Tibial artery (tissue), 4 donors: ENCODE data around the gene PITHD1.
"Not testable (repeated sequence)": the region's sequence is repeated elsewhere in the genome, so short reads cannot be mapped to it uniquely, and the experiment has no call there.

Experiments
- DNase-seq, 2 donors: peaks; one replicate each; pipeline ENCODE4 v3.0.0-alpha.2; 2019
- H3K27ac ChIP-seq, 2 donors: fragments of 200-600 bp; sonication (generic) in 1 of 2; 1 replicate in 1 of 2; 2 replicates in 1 of 2; pipeline ENCODE4 v1.5.1; 2018 to 2019; ENCODE audit warnings: mild to moderate bottlenecking in 1 of 2
- H3K27me3 ChIP-seq, 2 donors: fragments of 200-600 bp; sonication (generic) in 1 of 2; one replicate each; pipeline versions ENCODE4 v1.5.1 to v1.6.0; 2016 to 2019
- H3K36me3 ChIP-seq, 3 donors: fragments of 200-600 bp; sonication (generic) in 2 of 3; one replicate each; pipeline ENCODE4 v1.5.1; 2016 to 2019; ENCODE audit warnings: mild to moderate bottlenecking in 2 of 3
- H3K4me1 ChIP-seq, 4 donors: fragments of 200-600 bp; sonication (generic) in 2 of 4; 1 replicate in 3 of 4; 2 replicates in 1 of 4; pipeline ENCODE4 v1.5.1; 2016 to 2019
- H3K4me3 ChIP-seq, 2 donors: fragments of 200-600 bp; sonication (generic) in 1 of 2; 1 replicate in 1 of 2; 2 replicates in 1 of 2; pipeline ENCODE4 v1.5.1; 2018 to 2019; ENCODE audit warnings: mild to moderate bottlenecking in 2 of 2
- H3K9me3 ChIP-seq, 3 donors: fragments of 200-600 bp; sonication (generic) in 1 of 3; one replicate each; pipeline ENCODE4 v1.5.1; 2016 to 2019
- CTCF ChIP-seq, 2 experiments: fragments of 200-600 bp in 1 of 2; fragments of 450-650 bp in 1 of 2; IDR thresholded peaks; one replicate each; pipeline ENCODE4 v1.5.1; 2017 to 2019; ENCODE audit warnings: antibody characterized with exemption in 2 of 2, mild to moderate bottlenecking in 1 of 2, moderate library complexity in 1 of 2
- intact Hi-C: fragments of 100-400 bp; cut with DNase I; formaldehyde crosslinking; loops from one replicate; pipeline ENCODE4 v1.15.0; 2023; ENCODE audit warnings: low total_unique reads

The PITHD1 gene

GRCh38 chr1:23779826-23780371, 1.7 kb downstream of the PITHD1 start:
- H3K27me3 ChIP-seq: no peaks in the 10 kb centered on the region
- peaks cover 8 to 44% (median 28%) of the 10 kb centered on the region in 3 donors for H3K36me3 ChIP-seq
- H3K4me3 ChIP-seq: no peak overlapping the region
- TF ChIP-seq CTCF (IDR thresholded peaks at IDR 0.05): no peak
- DNase-seq: no peak
- no peaks in the 10 kb centered on the region for H3K9me3 ChIP-seq
- peaks cover 0 to 24% (median 17%) of the 10 kb centered on the region in 4 donors for H3K4me1 ChIP-seq
- intact Hi-C loops: loop anchor here (5.0 kb wide), 1 partner anchor 137 kb away; no protein-coding TSS in a partner anchor
- H3K27ac ChIP-seq: no peak overlapping the region

- H3K4me3 ChIP-seq, H3K27ac ChIP-seq, H3K27me3 ChIP-seq, DNase-seq, H3K9me3 ChIP-seq, intact Hi-C loops: not testable (repeated sequence)
- Histone ChIP-seq H3K36me3 (peaks cover 29 to 76% (median 51%) of the 10 kb centered on the region in 3 donors), H3K4me1 (peaks cover 0 to 18% (median 11%) of the 10 kb centered on the region in 4 donors)
These were observed 4.9 kb downstream of the PITHD1 start for GRCh38 chr1:23783141-23783540.

DNA sequence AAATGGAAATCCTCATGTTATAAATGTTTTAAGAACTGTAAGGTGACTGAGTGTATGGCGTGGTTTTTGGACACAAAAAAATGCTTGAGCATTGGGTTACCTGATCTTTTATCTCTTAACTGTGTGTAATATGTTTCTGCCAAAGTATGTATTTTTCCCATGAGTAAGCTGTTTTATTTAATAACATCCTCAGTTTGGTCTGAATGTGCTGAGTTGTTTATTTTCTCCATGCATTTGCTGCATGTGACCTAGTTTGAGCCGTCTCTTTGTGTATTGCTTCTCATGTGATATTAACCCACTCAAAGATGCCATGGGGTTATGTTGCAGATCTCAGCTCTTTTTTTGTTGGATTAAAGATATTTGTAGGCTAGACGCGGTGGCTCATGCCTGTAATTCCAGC, 6.6 kb downstream of the PITHD1 start:
- TF ChIP-seq CTCF (IDR thresholded peaks at IDR 0.05): no peak
- Histone ChIP-seq H3K9me3 (no peaks in the 10 kb centered on the region), H3K27me3 (no peaks in the 10 kb centered on the region), H3K4me1 (peaks cover 0 to 6% (median 2%) of the 10 kb centered on the region in 4 donors), H3K4me3 (no peak overlapping the region), H3K36me3 (peaks cover 29 to 82% (median 51%) of the 10 kb centered on the region in 3 donors), H3K27ac (no peak overlapping the region)
- no peak for DNase-seq
- intact Hi-C loops: no loop called here

DNA sequence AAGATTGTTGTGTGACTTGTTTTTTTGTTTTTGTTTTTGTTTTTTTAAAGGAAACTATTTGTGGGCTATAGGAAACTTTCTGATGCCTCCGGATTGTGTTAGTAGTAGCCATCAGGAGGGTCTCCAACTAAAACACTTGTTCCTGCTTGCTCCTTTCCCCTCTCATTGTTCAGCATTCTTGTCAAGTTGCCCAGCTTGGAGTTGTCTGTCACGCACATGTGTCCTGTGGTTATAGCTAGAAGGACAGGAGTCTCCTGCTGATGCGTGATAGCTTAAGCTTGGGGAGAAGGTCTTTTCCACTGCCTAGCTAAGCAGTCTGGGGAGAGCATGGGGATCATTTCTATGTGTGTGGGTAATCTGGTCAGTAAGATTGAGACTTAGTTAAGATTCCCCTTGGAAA, 9.5 kb downstream of the PITHD1 start:
- Histone ChIP-seq H3K27ac (no peak overlapping the region), H3K4me1 (peaks cover 0 to 24% (median 20%) of the 10 kb centered on the region in 4 donors), H3K27me3 (no peaks in the 10 kb centered on the region), H3K36me3 (peaks cover 29 to 63% (median 33%) of the 10 kb centered on the region in 3 donors), H3K9me3 (no peaks in the 10 kb centered on the region), H3K4me3 (no peak overlapping the region)
- intact Hi-C loops: no loop called here
- TF ChIP-seq CTCF (IDR thresholded peaks at IDR 0.05): no peak
- peak in 1 of 2 donors; percentile 17 for DNase-seq

- intact Hi-C loops: no loop called here
- Histone ChIP-seq H3K36me3 (peaks cover 24 to 63% (median 29%) of the 10 kb centered on the region in 3 donors), H3K9me3 (no peaks in the 10 kb centered on the region), H3K27ac (no peak overlapping the region), H3K27me3 (no peaks in the 10 kb centered on the region), H3K4me1 (peaks cover 0 to 32% (median 28%) of the 10 kb centered on the region in 4 donors), H3K4me3 (no peak overlapping the region)
- no peak for DNase-seq
- TF ChIP-seq CTCF (IDR thresholded peaks at IDR 0.05): no peak
These were observed 10.5 kb downstream of the PITHD1 start for GRCh38 chr1:23788695-23789094.

DNA sequence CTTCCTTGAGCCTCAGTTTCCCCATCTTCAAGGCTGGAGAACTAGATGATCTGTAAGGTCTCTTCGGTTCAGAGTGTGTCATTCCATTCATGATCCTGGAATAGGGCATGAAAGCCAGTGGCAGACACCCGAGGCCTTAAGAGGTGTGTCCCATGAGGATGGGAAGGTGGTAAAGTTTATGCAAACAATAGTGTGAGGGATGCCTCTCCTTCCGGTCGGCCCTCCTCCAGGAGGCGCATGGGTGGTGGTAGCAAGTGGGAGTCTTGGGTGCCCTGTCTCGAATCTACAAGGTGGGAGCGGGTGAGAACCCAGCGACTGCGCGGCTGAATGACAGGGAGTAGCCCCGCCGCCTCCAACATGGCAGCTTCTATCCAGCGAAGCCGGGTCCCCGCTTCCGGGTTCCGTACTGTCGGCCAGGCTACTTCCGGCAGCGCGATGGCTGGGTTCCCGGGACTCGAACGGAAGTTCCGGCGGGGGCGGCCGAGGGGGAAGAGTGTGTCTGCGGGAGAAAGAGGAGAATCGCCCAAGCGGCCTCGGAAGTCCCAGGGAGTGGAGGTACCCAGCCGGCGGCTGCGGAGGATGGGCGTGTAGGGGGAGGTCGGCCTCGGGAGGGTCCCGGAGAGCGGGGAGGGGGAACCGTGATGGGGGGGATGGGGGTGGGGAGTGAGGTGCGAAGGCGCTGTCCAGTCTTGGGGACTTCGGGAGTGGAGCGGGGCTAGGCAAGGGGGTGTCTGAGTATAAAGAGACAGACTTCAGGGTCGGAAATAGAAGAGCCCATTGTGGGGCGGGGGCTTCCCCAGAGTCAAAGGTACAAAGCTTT, 12.7 kb downstream of the PITHD1 start, which contains the start of gene LYPLA2:
Gene LYPLA2 (plus strand): TSS at position 450 of the 820 bp plus-strand sequence. CDS start 1,538 bp downstream, outside the sequence.
- peaks cover 16 to 62% (median 44%) of the 10 kb centered on the region in 3 donors for H3K36me3 ChIP-seq
- no peak for TF ChIP-seq CTCF (IDR thresholded peaks at IDR 0.05)

More for the DNA sequence above, 12.7 kb downstream of the PITHD1 start, which contains the start of gene LYPLA2:
- Histone ChIP-seq H3K4me3 (peak within 1 kb of the TSS; percentile 78 to 82), H3K27me3 (no peaks in the 10 kb centered on the region), H3K9me3 (no peaks in the 10 kb centered on the region), H3K4me1 (peaks cover 0 to 32% (median 28%) of the 10 kb centered on the region in 4 donors), H3K27ac (peak within 1 kb of the TSS; percentile 78 to 84)
- intact Hi-C loops: no loop called here
- DNase-seq: peak; percentile 95 to 96
